Cardiac fibroblast (primary cell): ENCODE data around the gene C1orf159.

Experiments used
- DNase-seq, 2 donors: peaks; one replicate each; pipeline versions ENCODE4 v3.0.0 to v3.0.0-alpha.2; 2010; ENCODE audit warnings: low read depth in 2 of 2
- H3K4me3 ChIP-seq, 2 donors: replicated peaks in 1 of 2; 1 replicate in 1 of 2; 2 replicates in 1 of 2; pipeline ENCODE4 v1.5.1; 2011; ENCODE audit warnings: low read depth in 2 of 2, low read length in 2 of 2, mild to moderate bottlenecking in 2 of 2, moderate library complexity in 1 of 2
- TF ChIP-seq, protein P1 (sequence below): IDR thresholded peaks from one replicate; pipeline ENCODE4 v1.5.1; 2011; ENCODE audit warnings: low read depth, mild to moderate bottlenecking, low read length, inconsistent platforms

The C1orf159 gene

GRCh38 chr1:1089731-1090423, 26.0 kb downstream of the C1orf159 start:
- no peak for DNase-seq
- H3K4me3 ChIP-seq = no peak overlapping the region
- TF ChIP-seq, protein P1, sequence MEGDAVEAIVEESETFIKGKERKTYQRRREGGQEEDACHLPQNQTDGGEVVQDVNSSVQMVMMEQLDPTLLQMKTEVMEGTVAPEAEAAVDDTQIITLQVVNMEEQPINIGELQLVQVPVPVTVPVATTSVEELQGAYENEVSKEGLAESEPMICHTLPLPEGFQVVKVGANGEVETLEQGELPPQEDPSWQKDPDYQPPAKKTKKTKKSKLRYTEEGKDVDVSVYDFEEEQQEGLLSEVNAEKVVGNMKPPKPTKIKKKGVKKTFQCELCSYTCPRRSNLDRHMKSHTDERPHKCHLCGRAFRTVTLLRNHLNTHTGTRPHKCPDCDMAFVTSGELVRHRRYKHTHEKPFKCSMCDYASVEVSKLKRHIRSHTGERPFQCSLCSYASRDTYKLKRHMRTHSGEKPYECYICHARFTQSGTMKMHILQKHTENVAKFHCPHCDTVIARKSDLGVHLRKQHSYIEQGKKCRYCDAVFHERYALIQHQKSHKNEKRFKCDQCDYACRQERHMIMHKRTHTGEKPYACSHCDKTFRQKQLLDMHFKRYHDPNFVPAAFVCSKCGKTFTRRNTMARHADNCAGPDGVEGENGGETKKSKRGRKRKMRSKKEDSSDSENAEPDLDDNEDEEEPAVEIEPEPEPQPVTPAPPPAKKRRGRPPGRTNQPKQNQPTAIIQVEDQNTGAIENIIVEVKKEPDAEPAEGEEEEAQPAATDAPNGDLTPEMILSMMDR = no peak

DNA sequence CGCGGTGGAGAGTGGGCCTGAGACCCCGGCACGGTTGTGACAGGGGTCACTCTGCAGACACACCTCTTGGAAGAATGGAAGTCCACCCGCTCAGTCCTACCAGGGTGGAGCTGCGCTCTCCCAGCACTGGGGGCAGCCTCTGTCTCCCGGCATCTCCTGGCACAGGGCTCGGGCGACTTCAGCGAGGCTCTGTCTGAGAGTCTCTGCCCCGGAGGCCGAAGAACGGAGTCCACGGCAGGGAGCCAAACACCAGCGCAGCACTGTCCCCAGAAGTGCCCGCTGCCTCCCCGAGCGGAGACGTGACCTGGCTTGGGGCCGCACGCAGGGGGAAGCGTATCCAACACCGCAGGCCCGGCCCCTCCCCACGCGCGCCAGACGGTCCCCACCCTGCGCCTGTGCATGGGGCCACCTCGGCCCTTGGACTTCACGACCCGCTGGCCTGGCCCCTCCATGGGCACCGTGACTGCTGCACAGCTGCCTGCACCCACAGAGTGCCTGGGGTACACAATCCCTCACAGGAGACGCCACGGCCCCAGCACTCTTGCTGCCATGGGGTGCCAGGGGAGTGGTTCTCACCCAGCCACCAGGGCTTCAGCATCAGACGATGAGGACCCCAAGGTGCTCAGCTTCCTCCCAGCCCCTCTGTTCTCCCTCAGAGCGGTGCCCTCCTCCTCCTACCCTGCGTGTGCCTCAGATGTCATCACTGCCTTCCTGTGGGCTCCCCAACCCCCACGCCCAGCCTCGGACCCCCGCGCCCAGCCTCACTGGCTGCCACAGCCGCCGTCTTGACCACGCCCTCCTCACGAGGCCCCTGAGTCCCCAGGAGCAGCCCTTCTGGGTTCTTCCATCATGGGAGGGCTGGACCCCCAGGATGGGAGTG, 26.8 kb downstream of the C1orf159 start:
- TF ChIP-seq, protein P1 = no peak
- DNase-seq = no peak
- H3K4me3 ChIP-seq = no peak overlapping the region

GRCh38 chr1:1088029-1088800, 27.7 kb downstream of the C1orf159 start:
- TF ChIP-seq, protein P1 = no peak
- DNase-seq = no peak
- H3K4me3 ChIP-seq = no peak overlapping the region

DNA sequence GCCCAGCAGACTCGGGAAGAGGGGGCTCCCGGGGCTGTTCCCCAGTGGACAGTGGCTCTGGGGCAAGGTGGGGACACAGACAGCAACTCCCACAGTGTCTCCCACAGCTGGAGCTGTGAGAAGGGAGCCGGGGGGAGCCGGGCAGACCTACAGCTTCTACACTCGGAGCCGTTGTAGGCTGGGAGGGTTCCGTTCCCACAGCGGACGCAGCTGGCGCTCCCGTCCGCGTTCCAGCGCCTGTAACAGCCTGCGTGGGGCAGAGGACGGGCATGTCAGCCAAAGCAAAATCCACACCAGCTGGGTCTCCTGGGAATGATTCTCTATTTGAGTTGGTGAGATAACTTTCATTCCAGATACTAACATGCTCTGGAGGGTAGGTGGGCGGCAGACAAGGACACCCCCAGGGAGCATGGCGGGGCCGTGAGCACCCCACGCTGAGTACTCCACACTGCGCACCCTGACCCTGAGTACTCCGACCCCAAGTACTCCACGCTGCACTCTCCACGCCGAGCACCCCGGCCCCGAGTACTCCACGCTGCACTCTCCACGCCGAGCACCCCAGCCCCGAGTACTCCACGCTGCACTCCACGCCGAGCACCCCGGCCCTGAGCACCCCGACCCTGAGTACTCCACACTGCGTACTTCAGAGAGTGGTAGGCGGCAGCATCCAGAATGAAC, 28.4 kb downstream of the C1orf159 start:
- no peak for DNase-seq
- H3K4me3 ChIP-seq = no peak overlapping the region
- TF ChIP-seq, protein P1 = no peak

DNA sequence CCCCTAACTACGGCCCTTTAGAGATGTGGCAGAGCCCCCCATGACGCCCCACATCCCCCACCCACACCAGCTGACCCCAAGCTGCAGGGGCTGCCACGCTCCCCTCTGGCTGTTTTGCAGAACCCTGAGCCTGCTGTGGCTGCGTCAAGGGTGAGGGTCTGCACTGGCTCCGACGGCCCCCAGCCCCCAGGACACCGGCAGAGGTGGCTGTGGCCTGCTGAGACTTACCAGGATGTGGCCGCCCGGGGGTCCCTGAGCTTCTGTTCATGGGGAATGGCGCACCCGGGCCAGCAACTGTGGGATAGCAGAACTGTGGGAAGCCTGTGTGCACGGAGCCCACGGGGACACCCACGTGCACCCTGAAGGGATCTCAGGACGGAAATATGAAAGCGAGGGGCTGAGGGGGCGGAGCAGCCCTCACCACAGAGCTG, 29.0 kb downstream of the C1orf159 start:
- no peak for DNase-seq
- H3K4me3 ChIP-seq = no peak overlapping the region
- TF ChIP-seq, protein P1 = no peak
